HEK293 (cell line): ENCODE data around the gene SERINC4.

Experiments
- ELK4 ChIP-seq: IDR thresholded peaks from 2 replicates; pipeline ENCODE4 v1.6.1; 2011; ENCODE audit warnings: mild to moderate bottlenecking, low read depth, low read length, borderline replicate concordance
- GLI2 ChIP-seq: fragments of 450-650 bp; formaldehyde crosslinking; IDR thresholded peaks from 2 replicates; pipeline ENCODE4; 2017; ENCODE audit warnings: missing biosample characterization, missing genetic modification characterization, low read depth, borderline replicate concordance
- KLF10 ChIP-seq: fragments of 450-650 bp; IDR thresholded peaks from 2 replicates; pipeline ENCODE4 v1.5.1; 2018; ENCODE audit warnings: missing biosample characterization, mild to moderate bottlenecking, missing genetic modification characterization
- KLF8 ChIP-seq: fragments of 450-650 bp; formaldehyde crosslinking; IDR thresholded peaks from 2 replicates; pipeline ENCODE4 v1.5.1; 2016; ENCODE audit warnings: missing biosample characterization, missing genetic modification characterization
- SCRT2 ChIP-seq: fragments of 450-650 bp; formaldehyde crosslinking; IDR thresholded peaks from 2 replicates; pipeline ENCODE4 v1.5.1; 2016; ENCODE audit warnings: missing biosample characterization, missing genetic modification characterization
- TRIM28 ChIP-seq: IDR thresholded peaks from 2 replicates; pipeline ENCODE4 v1.6.1; 2011; ENCODE audit warnings: low read length, control low read depth, borderline replicate concordance
- WT1 ChIP-seq: fragments of 450-650 bp; formaldehyde crosslinking; IDR thresholded peaks from 2 replicates; pipeline ENCODE4 v1.5.1; 2016; ENCODE audit warnings: missing biosample characterization, missing genetic modification characterization
- ZBTB17 ChIP-seq: fragments of 450-650 bp; formaldehyde crosslinking; IDR thresholded peaks from 2 replicates; pipeline ENCODE4 v1.5.1; 2016; ENCODE audit warnings: missing biosample characterization, missing genetic modification characterization
- ZBTB21 ChIP-seq: fragments of 450-650 bp; formaldehyde crosslinking; IDR thresholded peaks from 2 replicates; pipeline ENCODE4 v1.5.1; 2017; ENCODE audit warnings: missing biosample characterization, missing genetic modification characterization
- ZFHX2 ChIP-seq: fragments of 450-650 bp; formaldehyde crosslinking; conservative IDR thresholded peaks from 2 replicates; pipeline ENCODE4 v1.5.1; 2016; ENCODE audit warnings: missing biosample characterization, missing genetic modification characterization
- ZNF174 ChIP-seq: fragments of 450-650 bp; formaldehyde crosslinking; IDR thresholded peaks from 2 replicates; pipeline ENCODE4 v1.5.0; 2017; ENCODE audit warnings: missing biosample characterization, mild to moderate bottlenecking, missing genetic modification characterization
- ZNF18 ChIP-seq: fragments of 450-650 bp; formaldehyde crosslinking; IDR thresholded peaks from 2 replicates; pipeline ENCODE4 v1.5.1; 2016; ENCODE audit warnings: missing biosample characterization, missing genetic modification characterization
- ZNF221 ChIP-seq: fragments of 450-650 bp; formaldehyde crosslinking; IDR thresholded peaks from 2 replicates; pipeline ENCODE4 v1.5.1; 2017; ENCODE audit warnings: missing biosample characterization, missing genetic modification characterization, borderline replicate concordance
- ZNF23 ChIP-seq: fragments of 450-650 bp; formaldehyde crosslinking; IDR thresholded peaks from 2 replicates; pipeline ENCODE4 v1.5.1; 2016; ENCODE audit warnings: missing biosample characterization, missing genetic modification characterization, borderline replicate concordance
- ZNF239 ChIP-seq: fragments of 450-650 bp; formaldehyde crosslinking; IDR thresholded peaks from 2 replicates; pipeline ENCODE4 v1.5.1; 2016; ENCODE audit warnings: missing biosample characterization, missing genetic modification characterization
- ZNF274 ChIP-seq, 2 experiments: fragments of 200-500 bp in 1 of 2; fragments of 450-650 bp in 1 of 2; sonication (Bioruptor generic) in 1 of 2; formaldehyde crosslinking in 1 of 2; IDR thresholded peaks; 2 replicates each; pipeline versions ENCODE4 v1.5.1 to v1.6.1; 2014 to 2016; ENCODE audit warnings: borderline replicate concordance in 1 of 2, inconsistent platforms in 1 of 2, low read length in 1 of 2, missing biosample characterization in 1 of 2, missing genetic modification characterization in 1 of 2
- ZNF302 ChIP-seq: fragments of 450-650 bp; formaldehyde crosslinking; IDR thresholded peaks from 2 replicates; pipeline ENCODE4 v1.5.1; 2016; ENCODE audit warnings: missing biosample characterization, missing genetic modification characterization, low read depth
- ZNF514 ChIP-seq: fragments of 450-650 bp; formaldehyde crosslinking; IDR thresholded peaks from 2 replicates; pipeline ENCODE4 v1.5.1; 2016; ENCODE audit warnings: missing biosample characterization, missing genetic modification characterization
- ZNF626 ChIP-seq: fragments of 450-650 bp; sonication (Bioruptor Pico); formaldehyde crosslinking; IDR thresholded peaks from 2 replicates; pipeline ENCODE4 v1.5.1; 2018; ENCODE audit warnings: missing biosample characterization, missing genetic modification characterization, inconsistent platforms
- ZNF658 ChIP-seq: fragments of 450-650 bp; formaldehyde crosslinking; IDR thresholded peaks from 2 replicates; pipeline ENCODE4; 2016; ENCODE audit warnings: missing biosample characterization, missing genetic modification characterization
- ZNF692 ChIP-seq: fragments of 450-650 bp; formaldehyde crosslinking; IDR thresholded peaks from 2 replicates; pipeline ENCODE4 v1.5.1; 2016; ENCODE audit warnings: missing biosample characterization, missing genetic modification characterization
- ZSCAN18 ChIP-seq: fragments of 450-650 bp; formaldehyde crosslinking; IDR thresholded peaks from 2 replicates; pipeline ENCODE4 v1.5.1; 2016; ENCODE audit warnings: missing biosample characterization, missing genetic modification characterization
- TF ChIP-seq, protein P1 (sequence below): fragments of 450-650 bp; formaldehyde crosslinking; IDR thresholded peaks from 2 replicates; pipeline ENCODE4 v1.5.1; 2016; ENCODE audit warnings: missing biosample characterization, missing genetic modification characterization
- TF ChIP-seq, protein P2 (sequence below): fragments of 450-650 bp; formaldehyde crosslinking; IDR thresholded peaks from 2 replicates; pipeline ENCODE4 v1.5.1; 2016; ENCODE audit warnings: missing biosample characterization, missing genetic modification characterization

The SERINC4 gene

GRCh38 chr15:43791993-43792760 lies 7.8 kb downstream of the SERINC4 start, which contains the start of gene SERF2 (continued):
- TF ChIP-seq, protein P1, sequence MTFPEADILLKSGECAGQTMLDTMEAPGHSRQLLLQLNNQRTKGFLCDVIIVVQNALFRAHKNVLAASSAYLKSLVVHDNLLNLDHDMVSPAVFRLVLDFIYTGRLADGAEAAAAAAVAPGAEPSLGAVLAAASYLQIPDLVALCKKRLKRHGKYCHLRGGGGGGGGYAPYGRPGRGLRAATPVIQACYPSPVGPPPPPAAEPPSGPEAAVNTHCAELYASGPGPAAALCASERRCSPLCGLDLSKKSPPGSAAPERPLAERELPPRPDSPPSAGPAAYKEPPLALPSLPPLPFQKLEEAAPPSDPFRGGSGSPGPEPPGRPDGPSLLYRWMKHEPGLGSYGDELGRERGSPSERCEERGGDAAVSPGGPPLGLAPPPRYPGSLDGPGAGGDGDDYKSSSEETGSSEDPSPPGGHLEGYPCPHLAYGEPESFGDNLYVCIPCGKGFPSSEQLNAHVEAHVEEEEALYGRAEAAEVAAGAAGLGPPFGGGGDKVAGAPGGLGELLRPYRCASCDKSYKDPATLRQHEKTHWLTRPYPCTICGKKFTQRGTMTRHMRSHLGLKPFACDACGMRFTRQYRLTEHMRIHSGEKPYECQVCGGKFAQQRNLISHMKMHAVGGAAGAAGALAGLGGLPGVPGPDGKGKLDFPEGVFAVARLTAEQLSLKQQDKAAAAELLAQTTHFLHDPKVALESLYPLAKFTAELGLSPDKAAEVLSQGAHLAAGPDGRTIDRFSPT (tag by site-specific recombination): peak; percentile 80
- 0 out of 2 replicates have a peak, but pooled peaks have one; percentile 26 for TF ChIP-seq WT1 (tag by site-specific recombination)
- no peak for TF ChIP-seq ZSCAN18 (tag by site-specific recombination)
- no peak for TF ChIP-seq TRIM28
- TF ChIP-seq ZNF514 (tag by site-specific recombination): no peak
- TF ChIP-seq ZBTB21 (tag by site-specific recombination): peak; percentile 42; the same call in 1 of the 2 replicates
- peak; percentile 68 for TF ChIP-seq ZFHX2 (tag by site-specific recombination)
- TF ChIP-seq ZNF274 (IDR thresholded peaks at IDR 0.05; ENCODE audit: low read length): no peak
- TF ChIP-seq ZNF274 (tag by site-specific recombination; IDR thresholded peaks at IDR 0.05; ENCODE audit: borderline replicate concordance): no peak
- TF ChIP-seq ZNF18 (tag by site-specific recombination): no peak
- TF ChIP-seq ZNF221 (tag by site-specific recombination): no peak
- TF ChIP-seq, protein P2, sequence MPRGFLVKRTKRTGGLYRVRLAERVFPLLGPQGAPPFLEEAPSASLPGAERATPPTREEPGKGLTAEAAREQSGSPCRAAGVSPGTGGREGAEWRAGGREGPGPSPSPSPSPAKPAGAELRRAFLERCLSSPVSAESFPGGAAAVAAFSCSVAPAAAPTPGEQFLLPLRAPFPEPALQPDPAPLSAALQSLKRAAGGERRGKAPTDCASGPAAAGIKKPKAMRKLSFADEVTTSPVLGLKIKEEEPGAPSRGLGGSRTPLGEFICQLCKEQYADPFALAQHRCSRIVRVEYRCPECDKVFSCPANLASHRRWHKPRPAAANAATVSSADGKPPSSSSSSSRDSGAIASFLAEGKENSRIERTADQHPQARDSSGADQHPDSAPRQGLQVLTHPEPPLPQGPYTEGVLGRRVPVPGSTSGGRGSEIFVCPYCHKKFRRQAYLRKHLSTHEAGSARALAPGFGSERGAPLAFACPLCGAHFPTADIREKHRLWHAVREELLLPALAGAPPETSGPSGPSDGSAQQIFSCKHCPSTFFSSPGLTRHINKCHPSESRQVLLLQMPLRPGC: no peak
- no peak for TF ChIP-seq ZNF626 (tag by site-specific recombination)
- no peak for TF ChIP-seq ZNF239 (tag by site-specific recombination)
- TF ChIP-seq KLF10 (tag by site-specific recombination): peak; percentile 59; the same call in 1 of the 2 replicates
- TF ChIP-seq ZNF658 (tag by site-specific recombination): no peak
- peak; percentile 64 for TF ChIP-seq KLF8 (tag by site-specific recombination)
- no peak for TF ChIP-seq ZNF23 (tag by site-specific recombination)
- TF ChIP-seq ZNF302 (tag by site-specific recombination): no peak
- no peak for TF ChIP-seq ELK4
- TF ChIP-seq ZNF692: 0 out of 2 replicates have a peak, but pooled peaks have one; percentile 35
- no peak for TF ChIP-seq GLI2 (tag by site-specific recombination)
- TF ChIP-seq SCRT2 (tag by site-specific recombination): no peak
- TF ChIP-seq ZBTB17 (tag by site-specific recombination): peak; percentile 70
- no peak for TF ChIP-seq ZNF174
